ENCODE results near the gene BCL6.

Gene BCL6

GRCh38 chr3:187745201-187746058 is at the start of gene BCL6:
Gene BCL6, minus strand, starts transcription at chr3:187745468. Its CDS starts 11,775 bp downstream, at chr3:187733693.
- peak; percentile 60 to 99 (median 86) for DNase-seq

GRCh38 chr3:187794731-187795130 is 49.5 kb upstream of the BCL6 start:
- no peak for DNase-seq

- no peak for DNase-seq
Observed at GRCh38 chr3:187793618-187794017, 48.4 kb upstream of the BCL6 start.

GRCh38 chr3:187792521-187792920 is 47.3 kb upstream of the BCL6 start:
- DNase-seq, result no peak

GRCh38 chr3:187789872-187790271 is 44.6 kb upstream of the BCL6 start:
- DNase-seq, result no peak

GRCh38 chr3:187788984-187789857 is 44.0 kb upstream of the BCL6 start:
- DNase-seq, result no peak

GRCh38 chr3:187783098-187783497 is 37.8 kb upstream of the BCL6 start:
- DNase-seq, result peak in 1 of 51 donors; percentile 16

- no peak for DNase-seq
Observed at GRCh38 chr3:187782006-187782405, 36.7 kb upstream of the BCL6 start.

- DNase-seq, result no peak
Observed at GRCh38 chr3:187781001-187781400, 35.7 kb upstream of the BCL6 start.

GRCh38 chr3:187778726-187779125 is 33.5 kb upstream of the BCL6 start:
- DNase-seq, result no peak

- DNase-seq, result peak in 1 of 51 donors; percentile 5
Observed at GRCh38 chr3:187777331-187777941, 32.2 kb upstream of the BCL6 start.

GRCh38 chr3:187775549-187775948 is 30.3 kb upstream of the BCL6 start:
- DNase-seq, result no peak

GRCh38 chr3:187774185-187774789 is 29.0 kb upstream of the BCL6 start:
- DNase-seq, result peak in 3 of 51 donors; percentile 2 to 15 (median 9)

- DNase-seq, result no peak
Observed at GRCh38 chr3:187773233-187774184, 28.2 kb upstream of the BCL6 start.

- no peak for DNase-seq
Observed at GRCh38 chr3:187770224-187770623, 25.0 kb upstream of the BCL6 start.

- no peak for DNase-seq
Observed at GRCh38 chr3:187769771-187770170, 24.5 kb upstream of the BCL6 start.

- DNase-seq, result no peak
Observed at GRCh38 chr3:187767266-187768012, 22.2 kb upstream of the BCL6 start.

- DNase-seq, result no peak
Observed at GRCh38 chr3:187765342-187765741, 20.1 kb upstream of the BCL6 start.

- no peak for DNase-seq
Observed at GRCh38 chr3:187763850-187764648, 18.8 kb upstream of the BCL6 start.
